Suprapubic skin (tissue), 4 donors: Measurements from ENCODE around the gene PPP1R9A. TPM values are rescaled to one million over a fixed set of nuclear protein-coding genes. Genes with fewer than 3 reads are reported as not detected.

Source experiments
- DNase-seq, 2 donors: peaks; one replicate each; pipeline ENCODE4 v3.0.0-alpha.2; 2019; ENCODE audit warnings: low spot score in 2 of 2
- H3K27ac ChIP-seq: fragments of 200-600 bp; sonication (generic); one replicate; pipeline ENCODE4 v1.5.1; 2019
- H3K27me3 ChIP-seq: fragments of 200-600 bp; sonication (generic); one replicate; pipeline ENCODE4 v1.5.1; 2019
- H3K36me3 ChIP-seq: fragments of 200-600 bp; sonication (generic); one replicate; pipeline ENCODE4 v1.5.1; 2019
- H3K4me1 ChIP-seq: fragments of 200-600 bp; sonication (generic); one replicate; pipeline ENCODE4 v1.5.1; 2019
- H3K4me3 ChIP-seq: fragments of 200-600 bp; sonication (generic); one replicate; pipeline ENCODE4 v1.5.1; 2019; ENCODE audit warnings: mild to moderate bottlenecking
- H3K9me3 ChIP-seq: fragments of 200-600 bp; sonication (generic); one replicate; pipeline ENCODE4 v1.5.1; 2019
- CTCF ChIP-seq, 2 donors: fragments of 200-600 bp in 1 of 2; fragments of 450-650 bp in 1 of 2; sonication (generic) in 1 of 2; IDR thresholded peaks; one replicate each; pipeline ENCODE4 v1.5.1; 2016 to 2019; ENCODE audit warnings: antibody characterized with exemption in 2 of 2, mild to moderate bottlenecking in 1 of 2, moderate library complexity in 1 of 2
- EP300 ChIP-seq: sonication (generic); formaldehyde crosslinking; IDR thresholded peaks from one replicate; pipeline ENCODE4 v1.6.1; 2017; ENCODE audit warnings: antibody characterized with exemption
- POLR2A ChIP-seq, 2 donors: fragments of 450-650 bp; IDR thresholded peaks; one replicate each; pipeline ENCODE4 v1.6.1; 2017; ENCODE audit warnings: antibody characterized with exemption in 2 of 2, mild to moderate bottlenecking in 2 of 2, moderate library complexity in 2 of 2
- POLR2AphosphoS5 ChIP-seq, 3 donors: sonication (generic); formaldehyde crosslinking; IDR thresholded peaks; one replicate each; pipeline ENCODE4 v1.6.1; 2017; ENCODE audit warnings: antibody characterized with exemption in 3 of 3
- WGBS: methylation state at CpG from one replicate; pipeline ENCODE4 v1.1.5; 2018; 5-methylcytosine and 5-hydroxymethylcytosine counted together
- total RNA-seq, 4 donors: library from RNA; depleted of rRNA; stranded (reverse); fragments of >200 nt; gene quantifications; one replicate each; pipeline ENCODE4 v1.1.0, GENCODE V29; 2016

The PPP1R9A gene
- total RNA-seq, 4 donors from 2014 or later = 0.49 to 8.6 (median 2.5) TPM

- H3K36me3 ChIP-seq = no peaks in the 10 kb centered on the region
- TF ChIP-seq POLR2A (IDR thresholded peaks at IDR 0.05) (no peak), EP300 (no peak), POLR2AphosphoS5 (IDR thresholded peaks at IDR 0.05) (no peak), CTCF (IDR thresholded peaks at IDR 0.05) (no peak)
- DNase-seq = no peak
Measured at GRCh38 chr7:95245828-95246500, 338.6 kb downstream of the PPP1R9A start.

GRCh38 chr7:95246831-95247370, 339.5 kb downstream of the PPP1R9A start:
- no peaks in the 10 kb centered on the region for H3K27me3 ChIP-seq
- H3K27ac ChIP-seq = no peak overlapping the region
- H3K36me3 ChIP-seq = no peaks in the 10 kb centered on the region
- peaks cover 3% of the 10 kb centered on the region for H3K4me1 ChIP-seq
- TF ChIP-seq POLR2AphosphoS5 (IDR thresholded peaks at IDR 0.05) = no peak
- TF ChIP-seq CTCF (IDR thresholded peaks at IDR 0.05) = peak; percentile 39 to 65
- H3K9me3 ChIP-seq = no peaks in the 10 kb centered on the region
- no peak overlapping the region for H3K4me3 ChIP-seq
- no peak for DNase-seq
- WGBS = 1% methylated on average over 5 of the region's 5 CpGs

More at GRCh38 chr7:95245828-95246500, 338.6 kb downstream of the PPP1R9A start:
- no peak overlapping the region for H3K27ac ChIP-seq
- H3K27me3 ChIP-seq = no peaks in the 10 kb centered on the region
- no peak overlapping the region for H3K4me3 ChIP-seq
- H3K4me1 ChIP-seq = peaks cover 3% of the 10 kb centered on the region
- WGBS = 80% methylated on average over 5 of the region's 5 CpGs
- H3K9me3 ChIP-seq = no peaks in the 10 kb centered on the region

- H3K4me1 ChIP-seq = peaks cover 3% of the 10 kb centered on the region
- no peaks in the 10 kb centered on the region for H3K36me3 ChIP-seq
- no peak for DNase-seq
- no peak overlapping the region for H3K27ac ChIP-seq
- H3K27me3 ChIP-seq = no peaks in the 10 kb centered on the region
- no peaks in the 10 kb centered on the region for H3K9me3 ChIP-seq
- TF ChIP-seq POLR2AphosphoS5 (IDR thresholded peaks at IDR 0.05) (no peak), EP300 (no peak), POLR2A (IDR thresholded peaks at IDR 0.05) (no peak), CTCF (IDR thresholded peaks at IDR 0.05) (no peak)
- WGBS = 82% methylated on average over 6 of the region's 6 CpGs
- H3K4me3 ChIP-seq = no peak overlapping the region
Measured at GRCh38 chr7:95250571-95250970, 343.2 kb downstream of the PPP1R9A start.

- Histone ChIP-seq H3K9me3 (no peaks in the 10 kb centered on the region), H3K4me1 (peaks cover 2% of the 10 kb centered on the region), H3K27me3 (no peaks in the 10 kb centered on the region), H3K4me3 (no peak overlapping the region), H3K27ac (no peak overlapping the region), H3K36me3 (no peaks in the 10 kb centered on the region)
- DNase-seq = no peak
- no peak for TF ChIP-seq POLR2A (IDR thresholded peaks at IDR 0.05)
- no peak for TF ChIP-seq POLR2AphosphoS5 (IDR thresholded peaks at IDR 0.05)
- TF ChIP-seq EP300 = no peak
- no peak for TF ChIP-seq CTCF (IDR thresholded peaks at IDR 0.05)
- WGBS = 98% methylated on average over 1 of the region's 1 CpG
Measured at GRCh38 chr7:95251966-95252365, 344.6 kb downstream of the PPP1R9A start.

GRCh38 chr7:95253986-95254385, 346.6 kb downstream of the PPP1R9A start:
- Histone ChIP-seq H3K27ac (no peak overlapping the region), H3K4me3 (no peak overlapping the region), H3K9me3 (no peaks in the 10 kb centered on the region), H3K36me3 (no peaks in the 10 kb centered on the region), H3K4me1 (no peaks in the 10 kb centered on the region), H3K27me3 (no peaks in the 10 kb centered on the region)
- TF ChIP-seq CTCF (IDR thresholded peaks at IDR 0.05) = no peak
- TF ChIP-seq POLR2AphosphoS5 (IDR thresholded peaks at IDR 0.05) = no peak
- TF ChIP-seq POLR2A (IDR thresholded peaks at IDR 0.05) = no peak
- no peak for TF ChIP-seq EP300
- no peak for DNase-seq
- 100% methylated on average over 1 of the region's 1 CpG for WGBS
